A673 (cell line): Measurements from ENCODE around the gene AQP11. TPM values are rescaled to one million over a fixed set of nuclear protein-coding genes. Genes with fewer than 3 reads are reported as not detected.

Experiments used
- BruUV-seq: library from RNA; stranded (reverse); fragments of 400-500 nt; replicated peaks from 2 replicates; lab custom pipeline; 2021; lab: Mats Ljungman, UMichigan
- CTCF ChIA-PET: fragments of 300-600 bp; sonication (Branson Sonifier 250); formaldehyde crosslinking; loops from one replicate; lab custom pipeline; 2022; ENCODE audit warnings: antibody characterized with exemption; lab: Charles Lee
- POLR2A ChIA-PET: fragments of 300-600 bp; sonication (Branson Sonifier 250); formaldehyde crosslinking; loops from one replicate; lab custom pipeline; 2022; ENCODE audit warnings: antibody characterized with exemption; ENCODE audit not compliant: low non-redundant PET; lab: Charles Lee
- DNase-seq: peaks from one replicate; pipeline ENCODE4 v3.0.0-alpha.2; 2015; ENCODE audit warnings: low spot score
- H3K27ac ChIP-seq: fragments of 200-600 bp; sonication (generic); 2 replicates; pipeline ENCODE4 v1.5.1; 2016; ENCODE audit warnings: mixed run types, low read depth, mild to moderate bottlenecking, mixed read lengths, antibody characterized with exemption, low read length; ENCODE audit not compliant: poor library complexity, severe bottlenecking
- H3K27me3 ChIP-seq: fragments of 200-600 bp; sonication (generic); replicated peaks from 2 replicates; pipeline ENCODE4 v1.6.1; 2017; ENCODE audit warnings: mixed run types, low read depth, mild to moderate bottlenecking, mixed read lengths, antibody characterized with exemption, low read length; ENCODE audit not compliant: insufficient read depth, poor library complexity
- H3K36me3 ChIP-seq: fragments of 200-600 bp; sonication (generic); 2 replicates; pipeline ENCODE4 v1.6.1; 2016; ENCODE audit warnings: mixed run types, mild to moderate bottlenecking, mixed read lengths, antibody characterized with exemption, low read length; ENCODE audit not compliant: insufficient read depth, poor library complexity, severe bottlenecking
- H3K4me1 ChIP-seq: fragments of 200-600 bp; sonication (generic); 2 replicates; pipeline ENCODE4 v1.6.1; 2017; ENCODE audit warnings: mixed run types, mild to moderate bottlenecking, mixed read lengths, antibody characterized with exemption, low read length; ENCODE audit not compliant: insufficient read depth, poor library complexity, severe bottlenecking
- H3K4me3 ChIP-seq: fragments of 200-600 bp; sonication (generic); 2 replicates; pipeline ENCODE4 v1.5.1; 2016; ENCODE audit warnings: low read depth, mixed run types, mild to moderate bottlenecking, mixed read lengths, low read length; ENCODE audit not compliant: poor library complexity, severe bottlenecking
- H3K9me3 ChIP-seq: fragments of 200-600 bp; sonication (generic); 2 replicates; pipeline ENCODE4 v1.6.1; 2016; ENCODE audit warnings: mixed run types, low read depth, mild to moderate bottlenecking, mixed read lengths, antibody characterized with exemption, low read length; ENCODE audit not compliant: poor library complexity, severe bottlenecking
- EZH2 ChIP-seq: fragments of 200-600 bp; sonication (generic); IDR thresholded peaks from 2 replicates; pipeline ENCODE4 v1.6.1; 2017; ENCODE audit warnings: borderline replicate concordance, low read depth, mild to moderate bottlenecking, mixed read lengths, antibody characterized with exemption, low read length; ENCODE audit not compliant: poor library complexity, severe bottlenecking
- intact Hi-C: fragments of 100-400 bp; cut with micrococcal nuclease; formaldehyde crosslinking; loops from one replicate; pipeline ENCODE4 v1.10.0; 2022; ENCODE audit not compliant: unreplicated experiment
- total RNA-seq: library from RNA; stranded (reverse); gene quantifications from 2 replicates; pipeline ENCODE4 v1.2.3, GENCODE V29; 2021
- TF ChIP-seq, protein P1 (sequence below): fragments of 300-800, 200-600 bp; sonication (generic); conservative IDR thresholded peaks from 2 replicates; pipeline ENCODE4 v1.5.1; 2017; ENCODE audit warnings: low read depth, mild to moderate bottlenecking, antibody characterized with exemption, low read length, moderate library complexity, mixed read lengths

The AQP11 gene
- total RNA-seq, 1 experiment from 2014 or later: 0.39 TPM

- no TSS peak for BruUV-seq
- Histone ChIP-seq H3K9me3 (peaks cover 40% of the 10 kb centered on the region), H3K27me3 (no peaks in the 10 kb centered on the region), H3K4me3 (no peak overlapping the region), H3K4me1 (no peaks in the 10 kb centered on the region), H3K27ac (no peak overlapping the region), H3K36me3 (no peaks in the 10 kb centered on the region)
- ChIA-PET POLR2A (no interaction called here), CTCF (no interaction called here)
- intact Hi-C loops: no loop called here
- peak; percentile 53 for DNase-seq
- TF ChIP-seq, protein P1, sequence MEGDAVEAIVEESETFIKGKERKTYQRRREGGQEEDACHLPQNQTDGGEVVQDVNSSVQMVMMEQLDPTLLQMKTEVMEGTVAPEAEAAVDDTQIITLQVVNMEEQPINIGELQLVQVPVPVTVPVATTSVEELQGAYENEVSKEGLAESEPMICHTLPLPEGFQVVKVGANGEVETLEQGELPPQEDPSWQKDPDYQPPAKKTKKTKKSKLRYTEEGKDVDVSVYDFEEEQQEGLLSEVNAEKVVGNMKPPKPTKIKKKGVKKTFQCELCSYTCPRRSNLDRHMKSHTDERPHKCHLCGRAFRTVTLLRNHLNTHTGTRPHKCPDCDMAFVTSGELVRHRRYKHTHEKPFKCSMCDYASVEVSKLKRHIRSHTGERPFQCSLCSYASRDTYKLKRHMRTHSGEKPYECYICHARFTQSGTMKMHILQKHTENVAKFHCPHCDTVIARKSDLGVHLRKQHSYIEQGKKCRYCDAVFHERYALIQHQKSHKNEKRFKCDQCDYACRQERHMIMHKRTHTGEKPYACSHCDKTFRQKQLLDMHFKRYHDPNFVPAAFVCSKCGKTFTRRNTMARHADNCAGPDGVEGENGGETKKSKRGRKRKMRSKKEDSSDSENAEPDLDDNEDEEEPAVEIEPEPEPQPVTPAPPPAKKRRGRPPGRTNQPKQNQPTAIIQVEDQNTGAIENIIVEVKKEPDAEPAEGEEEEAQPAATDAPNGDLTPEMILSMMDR: no peak
- no peak for TF ChIP-seq EZH2
These were observed 8.9 kb upstream of the AQP11 start for GRCh38 chr11:77580712-77581337.

DNA sequence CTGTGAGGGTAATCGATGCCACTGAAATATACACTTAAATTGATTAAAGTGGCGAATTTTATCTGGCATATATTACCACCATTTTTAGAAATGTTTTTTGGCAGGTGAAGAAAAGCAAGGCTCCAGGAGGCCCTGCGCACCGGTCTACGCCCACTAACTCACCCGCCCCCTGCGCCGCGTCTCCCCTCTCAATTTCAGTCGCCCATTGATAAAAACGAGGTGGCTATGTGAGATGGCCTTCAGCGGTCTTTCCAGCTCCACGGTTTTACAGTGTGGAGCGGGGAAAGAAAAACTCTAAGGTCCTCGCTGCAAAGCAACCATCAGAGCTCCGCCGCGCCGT lies 602 bp upstream of the AQP11 start:
- H3K36me3 ChIP-seq: no peaks in the 10 kb centered on the region
- peak overlapping the region; percentile 70 for H3K4me3 ChIP-seq
- H3K27ac ChIP-seq: peak overlapping the region; percentile 67
- BruUV-seq: no TSS peak
- intact Hi-C loops: no loop called here
- no peak for DNase-seq
- H3K9me3 ChIP-seq: no peaks in the 10 kb centered on the region
- no peak for TF ChIP-seq EZH2
- TF ChIP-seq, protein P1: no peak
- CTCF ChIA-PET: no interaction called here
- no peaks in the 10 kb centered on the region for H3K27me3 ChIP-seq
- POLR2A ChIA-PET: no interaction called here
- H3K4me1 ChIP-seq: peaks cover 15% of the 10 kb centered on the region

- ChIA-PET POLR2A (no interaction called here), CTCF (no interaction called here)
- Histone ChIP-seq H3K4me1 (peaks cover 15% of the 10 kb centered on the region), H3K4me3 (peak overlapping the region; percentile 70), H3K27ac (peak overlapping the region; percentile 67), H3K36me3 (no peaks in the 10 kb centered on the region), H3K9me3 (no peaks in the 10 kb centered on the region), H3K27me3 (no peaks in the 10 kb centered on the region)
- TF ChIP-seq, protein P1: no peak
- no peak for TF ChIP-seq EZH2
- DNase-seq: peak; percentile 18
- intact Hi-C loops: no loop called here
- no TSS peak for BruUV-seq
These were observed 535 bp downstream of the AQP11 start for GRCh38 chr11:77590194-77590782.
